ENCODE measurements around the gene HEPHL1. TPM values are rescaled to one million over a fixed set of nuclear protein-coding genes. Genes with fewer than 3 reads are reported as not detected.

HEPHL1 gene
- total RNA-seq, result under 0.01 and 0.11 TPM in 2 replicates

GRCh38 chr11:94020777-94021481 lies at the start of gene HEPHL1:
Gene HEPHL1 (plus strand): TSS chr11:94021354. CDS start chr11:94021369, 15 bp downstream.

DNA sequence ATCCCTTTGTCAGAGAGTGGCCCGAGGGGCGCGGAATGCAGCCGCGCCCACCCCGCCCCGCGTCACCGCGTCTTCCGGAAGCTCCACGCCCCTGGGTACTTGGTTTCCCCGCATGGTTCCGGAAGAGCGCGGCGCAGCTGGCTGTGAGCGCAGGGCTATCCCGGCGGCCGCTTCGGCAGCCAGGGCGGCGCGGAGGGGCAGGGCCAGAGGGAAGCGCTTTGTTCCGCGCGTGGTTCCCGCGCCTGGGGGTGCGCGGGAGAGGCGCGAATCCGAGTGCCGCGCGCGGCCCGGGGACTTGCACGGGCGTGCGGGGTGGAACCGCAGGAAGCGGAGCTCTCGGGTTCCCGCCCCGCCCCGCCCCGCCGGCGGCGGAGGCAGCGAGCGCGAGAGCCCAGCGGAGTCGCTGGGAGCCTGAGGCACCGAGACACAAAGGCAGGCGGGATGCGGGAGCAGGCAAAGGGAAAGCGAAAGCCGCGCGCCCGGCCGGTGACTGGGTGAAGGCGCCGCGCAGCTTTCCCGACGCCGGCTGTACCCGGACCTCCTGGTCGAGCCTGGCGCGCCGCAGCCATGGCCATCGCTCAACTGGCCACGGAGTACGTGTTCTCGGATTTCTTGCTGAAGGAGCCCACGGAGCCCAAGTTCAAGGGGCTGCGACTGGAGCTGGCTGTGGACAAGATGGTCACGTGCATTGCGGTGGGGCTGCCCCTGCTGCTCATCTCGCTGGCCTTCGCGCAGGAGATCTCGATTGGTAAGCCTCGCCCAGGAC lies 107.8 kb downstream of the HEPHL1 start, which contains the start of gene PANX1:
PANX1 (plus strand) TSS at position 96 of the 766 bp plus-strand sequence; CDS start at position 568, 472 bp downstream.

Small RNAs within 50 kb of the gene (small RNA-seq; reads per million reads assigned to genes)
- not detected for gene AP002795.1

Other genes with a start within 250 kb of the HEPHL1 start
- 33.0 and 35.4 TPM in 2 replicates for gene MED17, start 237.1 kb upstream of the HEPHL1 start, total RNA-seq
- 0.39 and 0.87 TPM in 2 replicates for gene VSTM5, start 170.7 kb upstream of the HEPHL1 start, total RNA-seq
- gene PANX1, start 107.5 kb downstream of the HEPHL1 start, total RNA-seq, result 55.0 and 67.7 TPM in 2 replicates

All from placental epithelial cell (primary cell).